HG03175 (cell line): ENCODE results near the gene TTC9.

Experiments
- ATAC-seq: cut with Tn5 transposase; IDR thresholded peaks from one replicate; pipeline ENCODE4 v1.9.1; 2021; ENCODE audit warnings: mild to moderate bottlenecking, moderate library complexity; ENCODE audit not compliant: unreplicated experiment

Gene TTC9

GRCh38 chr14:70711451-70711850 is 69.7 kb downstream of the TTC9 start:
- no peak for ATAC-seq

GRCh38 chr14:70713096-70713495 is 71.4 kb downstream of the TTC9 start:
- ATAC-seq: no peak

GRCh38 chr14:70713511-70713916 is 71.8 kb downstream of the TTC9 start:
- no peak for ATAC-seq

DNA sequence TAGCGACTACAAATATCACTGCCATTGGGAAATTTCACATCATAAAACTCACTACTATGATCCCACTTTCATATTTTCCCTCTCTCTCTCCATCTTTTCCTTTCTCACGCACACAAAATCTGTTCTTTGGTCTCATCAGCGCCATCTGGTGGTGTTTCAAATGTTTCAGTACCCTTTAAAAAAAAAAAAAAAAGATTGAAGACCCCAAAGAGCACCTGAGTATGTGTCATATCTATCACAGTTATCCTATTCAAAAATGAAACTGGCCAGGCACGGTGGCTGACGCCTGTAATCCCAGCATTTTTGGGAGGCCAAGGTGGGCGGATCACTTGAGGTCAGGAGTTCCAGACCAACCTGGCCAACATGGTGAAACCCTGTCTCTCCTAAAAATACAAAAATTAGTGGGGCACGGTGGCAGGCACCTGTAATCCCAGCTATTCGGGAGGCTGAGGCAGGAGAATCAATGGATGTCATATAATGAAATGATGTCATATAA is 72.4 kb downstream of the TTC9 start:
- ATAC-seq: no peak

DNA sequence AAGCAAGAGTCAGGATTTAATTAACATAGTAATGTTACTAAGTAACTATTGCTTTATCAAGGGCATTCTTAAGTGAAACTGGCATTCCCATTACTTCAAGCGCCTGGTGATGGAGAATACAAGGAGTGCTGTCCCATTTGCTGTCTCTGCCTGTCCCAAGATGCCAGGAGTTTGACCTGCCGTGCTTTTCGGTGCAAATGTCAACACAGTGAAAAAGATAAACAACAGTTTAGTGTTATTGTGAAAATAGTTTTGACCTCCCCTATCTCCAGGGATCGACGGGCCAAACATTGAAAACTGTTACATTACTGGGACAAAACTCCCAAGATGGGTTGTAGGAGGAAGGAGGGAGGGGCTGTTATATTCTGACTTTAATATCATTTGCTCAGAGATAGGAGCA is 74.8 kb downstream of the TTC9 start:
- ATAC-seq: no peak

DNA sequence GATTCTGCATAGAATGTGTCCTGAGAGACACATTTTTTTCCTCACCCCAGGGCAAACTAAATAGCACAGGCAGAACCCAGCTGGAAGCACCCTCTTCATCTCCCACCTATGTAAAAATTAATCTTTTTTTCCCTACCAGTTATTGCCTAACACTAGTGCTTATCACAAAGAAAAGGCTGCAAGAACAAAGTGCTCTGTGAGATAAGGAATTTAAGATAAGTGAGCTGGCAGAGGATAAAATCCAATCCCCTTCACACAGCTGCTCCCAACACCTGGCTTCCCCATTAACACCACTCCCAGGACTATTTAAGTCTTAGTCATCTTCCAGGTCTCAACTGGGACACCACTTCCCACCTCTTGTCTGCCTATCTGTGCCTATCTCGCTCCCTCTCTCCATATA is 75.2 kb downstream of the TTC9 start:
- ATAC-seq: no peak

GRCh38 chr14:70718383-70719118 is 76.8 kb downstream of the TTC9 start:
- ATAC-seq: no peak

DNA sequence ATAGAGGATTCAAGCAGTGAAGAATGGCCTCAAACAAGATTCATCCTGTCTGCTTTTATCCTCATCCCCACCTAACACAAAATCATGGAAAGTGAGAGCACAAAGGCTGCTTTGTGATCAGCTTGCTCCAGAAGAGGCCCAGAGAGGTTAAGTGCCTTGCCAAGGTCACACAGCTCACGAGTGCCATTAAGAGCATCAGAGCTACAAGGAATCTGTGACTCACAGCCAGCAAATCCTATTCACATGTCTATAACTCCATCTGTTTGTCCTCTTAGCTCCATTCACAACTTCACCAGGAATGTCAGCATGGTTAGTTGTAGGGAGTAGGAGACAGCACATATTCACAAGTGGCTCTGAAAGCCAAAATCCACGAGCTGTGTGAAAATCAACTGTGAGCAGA is 79.8 kb downstream of the TTC9 start:
- no peak for ATAC-seq

DNA sequence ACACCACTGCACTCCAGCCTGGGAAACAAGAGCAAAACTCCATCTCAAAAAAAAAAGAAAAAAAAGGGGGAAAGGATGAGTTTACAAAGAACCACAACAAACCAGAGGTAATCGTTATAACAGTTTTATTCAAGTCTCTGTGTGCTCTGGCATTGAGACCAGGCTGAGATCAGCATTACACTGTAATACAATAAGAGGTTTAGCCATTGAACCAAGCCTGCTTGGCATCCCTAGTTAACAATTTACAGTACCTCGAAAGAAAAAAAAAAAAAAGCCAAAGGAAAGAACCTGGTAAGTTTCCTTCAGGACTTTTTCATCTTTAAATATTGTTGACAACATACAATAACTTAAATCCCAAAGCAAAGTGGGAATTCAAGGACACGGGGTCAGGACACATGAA is 80.7 kb downstream of the TTC9 start:
- no peak for ATAC-seq

DNA sequence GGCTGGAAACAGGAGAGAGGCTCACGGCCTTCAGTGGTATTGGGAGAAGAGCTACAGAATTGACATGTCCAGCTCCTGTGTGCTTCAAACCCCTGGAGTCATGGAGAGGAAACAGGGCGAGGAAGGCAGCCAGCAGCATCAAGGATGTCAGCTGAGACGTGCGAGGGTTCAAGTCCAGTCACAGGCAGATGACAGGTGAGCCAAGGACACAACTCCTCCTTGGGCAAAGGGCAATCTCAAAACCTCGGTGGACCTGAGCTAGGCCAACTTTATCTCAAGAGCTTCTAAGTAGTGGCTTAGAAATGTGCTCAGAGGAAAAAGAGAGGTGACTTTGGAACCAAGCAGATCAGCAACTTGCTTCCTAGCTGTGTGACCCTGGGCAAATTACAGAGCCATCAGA is 81.6 kb downstream of the TTC9 start:
- ATAC-seq: no peak

DNA sequence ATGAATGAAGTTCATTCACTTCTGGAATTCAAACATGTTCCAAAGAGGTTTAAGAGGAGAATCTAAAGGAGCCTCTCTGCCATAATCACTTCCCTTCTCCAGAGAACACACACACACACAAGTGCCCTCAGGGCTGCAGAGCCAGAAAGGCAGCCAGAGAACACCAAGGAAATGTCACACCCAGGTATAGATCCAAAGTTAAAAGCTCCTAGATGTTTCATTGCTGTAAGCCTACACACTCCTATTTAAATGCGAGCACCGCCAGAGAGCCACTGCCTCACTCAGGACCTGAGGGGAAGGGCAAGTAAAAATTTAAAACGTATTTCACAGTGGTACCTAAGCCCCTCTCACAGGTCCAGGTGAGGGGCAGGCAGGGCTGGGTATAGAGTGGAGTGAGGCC is 82.4 kb downstream of the TTC9 start:
- ATAC-seq: no peak

GRCh38 chr14:70724944-70725343 is 83.2 kb downstream of the TTC9 start:
- ATAC-seq: no peak
